Femur (tissue), 1 donor: Measurements from ENCODE around the gene WWC1.
"Not testable (repeated sequence)": the region's sequence is repeated elsewhere in the genome, so short reads cannot be mapped to it uniquely, and the experiment has no call there.

Source experiments
- DNase-seq: peaks from one replicate; pipeline ENCODE4 v3.0.0-alpha.2; 2017

Gene WWC1

GRCh38 chr5:168286863-168287262 is 4.6 kb upstream of the WWC1 start:
- DNase-seq = not testable (repeated sequence)

GRCh38 chr5:168287362-168287761 is 4.1 kb upstream of the WWC1 start:
- DNase-seq = no peak

GRCh38 chr5:168288349-168289245 is 2.8 kb upstream of the WWC1 start:
- no peak for DNase-seq

GRCh38 chr5:168290902-168291341 is 523 bp upstream of the WWC1 start:
- DNase-seq = no peak

- no peak for DNase-seq
Observed at GRCh38 chr5:168291964-168292785, 730 bp downstream of the WWC1 start.

- DNase-seq = no peak
Observed at GRCh38 chr5:168292786-168293696, 1.6 kb downstream of the WWC1 start.

GRCh38 chr5:168295574-168296201 is 4.2 kb downstream of the WWC1 start:
- no peak for DNase-seq

GRCh38 chr5:168296682-168297081 is 5.2 kb downstream of the WWC1 start:
- no peak for DNase-seq

- no peak for DNase-seq
Observed at GRCh38 chr5:168298949-168299348, 7.5 kb downstream of the WWC1 start.

- no peak for DNase-seq
Observed at GRCh38 chr5:168299372-168299771, 7.9 kb downstream of the WWC1 start.

- DNase-seq = no peak
Observed at GRCh38 chr5:168300326-168301182, 9.1 kb downstream of the WWC1 start.

- no peak for DNase-seq
Observed at GRCh38 chr5:168301593-168302390, 10.3 kb downstream of the WWC1 start.

- no peak for DNase-seq
Observed at GRCh38 chr5:168302785-168303184, 11.3 kb downstream of the WWC1 start.

GRCh38 chr5:168303393-168304025 is 12.1 kb downstream of the WWC1 start:
- DNase-seq = no peak

GRCh38 chr5:168304349-168304748 is 12.9 kb downstream of the WWC1 start:
- no peak for DNase-seq

- DNase-seq = no peak
Observed at GRCh38 chr5:168305281-168305680, 13.8 kb downstream of the WWC1 start.

GRCh38 chr5:168307022-168307421 is 15.6 kb downstream of the WWC1 start:
- DNase-seq = no peak

GRCh38 chr5:168307925-168308584 is 16.6 kb downstream of the WWC1 start:
- no peak for DNase-seq

- DNase-seq = no peak
Observed at GRCh38 chr5:168308976-168309598, 17.6 kb downstream of the WWC1 start.
